NOMO-1 treated with dmso at 0.1 percent for 144 hours (cell line): Measurements from ENCODE around the gene LMAN2.
"Not testable (repeated sequence)": the region's sequence is repeated elsewhere in the genome, so short reads cannot be mapped to it uniquely, and the experiment has no call there.

ENCODE experiments used
- DNase-seq: peaks from one replicate; lab custom pipeline; 2025; ENCODE audit not compliant: unreplicated experiment; lab: John Stamatoyannopoulos, UW

LMAN2 gene

GRCh38 chr5:177378884-177379883 lies 27.7 kb upstream of the LMAN2 start:
- DNase-seq, result no peak

DNA sequence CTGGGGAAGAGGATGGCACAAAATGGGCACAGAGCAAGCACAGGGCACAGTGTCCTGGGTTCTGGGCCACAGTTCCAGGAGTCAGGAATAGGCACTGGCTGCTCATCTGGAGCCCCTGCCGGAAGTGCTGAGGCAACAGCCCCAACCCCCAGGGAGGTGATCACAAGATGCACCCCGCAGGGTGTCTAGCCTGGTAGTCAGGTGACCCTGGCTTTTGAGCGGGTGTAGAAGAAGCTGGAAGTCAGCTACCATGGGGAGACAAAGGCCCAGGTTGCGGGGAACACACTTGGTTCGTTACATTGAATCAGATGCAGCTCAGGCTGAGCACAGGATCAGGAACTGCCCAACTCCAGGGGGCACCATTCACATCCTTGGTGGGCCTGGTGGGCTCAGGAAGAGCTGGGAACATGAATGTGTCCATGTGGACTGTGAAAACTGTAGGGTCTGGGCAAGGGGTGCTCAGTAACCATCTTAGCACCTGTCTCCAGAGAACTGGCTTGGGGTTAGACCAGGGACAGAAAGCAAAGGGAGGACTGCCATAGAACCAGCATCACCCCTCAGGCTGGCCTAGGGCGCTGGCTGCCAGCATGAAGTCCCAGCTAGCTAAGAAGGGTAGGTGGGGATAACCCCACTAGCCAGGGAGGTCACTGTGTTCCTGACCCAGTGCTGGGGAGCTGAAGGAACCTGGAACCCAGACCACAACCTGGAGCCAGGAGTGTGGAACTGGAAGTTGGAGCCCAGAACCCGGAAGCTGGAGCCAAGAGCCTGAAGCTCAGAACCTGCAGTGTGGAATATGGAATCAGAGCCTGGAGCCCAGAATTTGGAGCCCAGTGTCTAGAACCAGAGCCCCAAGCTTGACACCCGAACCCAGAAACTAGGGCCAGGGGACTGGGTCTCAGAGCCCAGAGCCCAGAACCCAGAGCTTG lies 26.6 kb upstream of the LMAN2 start:
- no peak for DNase-seq

- no peak for DNase-seq
Observed at GRCh38 chr5:177376107-177376506, 24.6 kb upstream of the LMAN2 start.

DNA sequence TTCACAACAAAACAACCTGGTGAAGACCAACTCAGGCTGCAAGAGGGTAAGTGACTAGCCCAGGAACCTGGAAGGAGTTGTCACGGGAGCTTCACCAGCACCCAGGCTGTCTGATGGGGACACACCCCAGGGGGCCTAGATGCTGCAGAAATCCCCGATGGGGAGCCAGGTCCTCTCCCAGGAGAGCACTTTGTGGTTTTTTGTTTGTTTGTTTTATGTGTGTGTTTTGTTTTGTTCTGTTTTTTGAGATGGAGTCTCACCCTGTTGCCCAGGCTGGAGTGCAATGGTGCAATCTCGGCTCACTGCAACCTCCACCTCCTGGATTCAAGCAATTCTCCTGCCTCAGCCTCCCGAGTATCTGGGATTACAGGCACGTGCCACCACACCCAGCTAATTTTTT lies 24.0 kb upstream of the LMAN2 start:
- DNase-seq, result not testable (repeated sequence)

DNA sequence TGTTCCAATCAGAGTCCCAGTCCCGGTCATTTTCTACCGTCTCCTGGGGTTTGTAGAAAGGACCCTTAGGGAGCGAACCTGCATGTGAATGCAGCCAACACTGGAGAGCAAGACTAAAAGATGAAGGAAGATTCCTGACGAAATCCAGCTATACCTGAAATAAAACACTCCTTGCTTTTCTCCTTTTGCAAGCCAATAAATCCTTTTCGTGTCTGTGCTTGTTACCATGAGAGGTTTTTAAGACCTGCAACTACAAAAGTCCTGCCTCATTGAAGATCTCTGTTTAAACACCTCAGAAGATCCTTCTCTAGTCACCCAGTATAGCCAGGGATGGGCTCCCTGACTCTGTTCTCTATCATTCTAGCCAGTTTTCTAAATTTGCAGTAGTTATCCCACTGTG lies 22.7 kb upstream of the LMAN2 start:
- DNase-seq, result no peak

DNA sequence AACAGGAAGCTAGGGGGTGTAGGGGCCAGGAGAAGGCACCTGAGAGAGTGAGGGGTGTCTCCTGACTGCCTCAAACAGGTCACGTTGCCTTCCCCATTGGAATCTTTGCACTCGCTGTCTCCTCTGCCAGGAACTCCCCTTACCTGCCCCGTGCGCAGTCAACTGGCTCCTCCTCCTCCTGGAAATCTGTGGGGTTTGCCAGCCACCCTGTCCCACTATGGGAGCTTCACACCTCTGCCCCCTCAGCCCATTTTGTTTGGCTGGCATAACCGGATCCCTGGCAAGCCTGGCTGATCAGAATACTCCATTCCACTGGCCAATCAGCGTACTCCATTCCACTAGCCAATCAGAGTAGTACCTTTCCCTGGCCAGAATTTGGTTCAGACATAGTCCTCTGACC lies 22.3 kb upstream of the LMAN2 start:
- DNase-seq, result no peak

DNA sequence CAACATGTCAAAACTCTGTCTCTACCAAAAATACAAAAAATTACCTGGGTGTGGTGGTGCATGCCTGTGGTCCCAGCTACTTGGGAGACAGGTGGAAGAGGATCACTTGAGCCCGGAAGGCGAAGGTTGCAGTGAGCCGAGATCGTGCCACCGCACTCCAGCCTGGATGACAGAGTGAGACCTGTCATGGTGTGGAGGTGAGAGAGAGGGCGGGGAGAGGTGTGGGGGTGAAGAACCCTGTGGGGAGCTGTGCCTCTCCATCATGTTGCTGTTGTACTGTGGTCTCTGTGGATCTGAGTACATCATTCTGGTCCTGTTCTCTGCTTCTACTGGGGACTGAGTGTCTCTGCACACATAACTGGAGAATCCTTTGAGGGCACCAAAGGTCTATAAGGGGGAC lies 21.4 kb upstream of the LMAN2 start:
- no peak for DNase-seq

GRCh38 chr5:177372034-177372896 lies 20.8 kb upstream of the LMAN2 start:
- DNase-seq, result no peak

DNA sequence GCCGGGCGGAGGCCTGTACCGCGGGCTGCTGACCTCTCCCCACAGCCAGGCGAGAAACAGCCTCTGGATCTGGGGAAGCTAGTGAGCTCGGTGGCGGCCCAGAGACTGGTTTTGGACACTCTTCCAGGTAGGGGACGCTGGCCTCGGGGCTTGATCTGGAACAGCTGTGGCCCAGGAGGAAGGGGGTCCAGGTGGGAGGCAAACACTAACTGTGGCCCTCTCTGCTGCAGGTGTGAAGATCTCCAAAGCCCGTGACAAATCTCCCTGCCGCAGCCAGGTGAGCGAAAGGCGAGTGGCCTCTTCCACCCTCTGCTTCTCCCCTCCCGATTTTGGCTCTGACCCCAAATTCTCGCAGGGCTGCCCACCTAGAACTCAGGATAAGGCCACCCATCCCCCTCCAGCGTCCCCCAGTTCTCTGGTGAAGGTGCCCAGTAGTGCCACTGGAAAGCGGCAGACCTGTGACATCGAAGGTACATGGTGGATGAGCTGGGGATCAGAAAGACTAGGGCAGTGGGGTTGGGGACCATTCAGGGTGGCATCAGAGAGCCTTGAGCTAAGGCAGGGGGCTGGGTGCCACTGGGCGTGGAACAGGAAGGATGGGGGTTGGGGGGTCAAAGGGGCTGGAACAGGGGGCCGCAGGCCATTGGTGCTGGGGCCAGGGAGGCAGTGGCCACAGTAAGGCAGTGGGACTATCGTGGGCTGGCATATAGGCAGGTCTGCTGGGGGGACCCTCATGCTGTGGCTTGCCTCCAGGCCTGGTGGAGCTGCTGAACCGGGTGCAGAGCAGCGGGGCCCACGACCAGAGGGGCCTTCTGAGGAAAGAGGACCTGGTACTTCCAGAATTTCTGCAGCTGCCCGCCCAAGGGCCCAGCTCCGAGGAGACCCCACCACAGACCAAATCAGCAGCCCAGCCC lies 19.9 kb upstream of the LMAN2 start:
- no peak for DNase-seq

DNA sequence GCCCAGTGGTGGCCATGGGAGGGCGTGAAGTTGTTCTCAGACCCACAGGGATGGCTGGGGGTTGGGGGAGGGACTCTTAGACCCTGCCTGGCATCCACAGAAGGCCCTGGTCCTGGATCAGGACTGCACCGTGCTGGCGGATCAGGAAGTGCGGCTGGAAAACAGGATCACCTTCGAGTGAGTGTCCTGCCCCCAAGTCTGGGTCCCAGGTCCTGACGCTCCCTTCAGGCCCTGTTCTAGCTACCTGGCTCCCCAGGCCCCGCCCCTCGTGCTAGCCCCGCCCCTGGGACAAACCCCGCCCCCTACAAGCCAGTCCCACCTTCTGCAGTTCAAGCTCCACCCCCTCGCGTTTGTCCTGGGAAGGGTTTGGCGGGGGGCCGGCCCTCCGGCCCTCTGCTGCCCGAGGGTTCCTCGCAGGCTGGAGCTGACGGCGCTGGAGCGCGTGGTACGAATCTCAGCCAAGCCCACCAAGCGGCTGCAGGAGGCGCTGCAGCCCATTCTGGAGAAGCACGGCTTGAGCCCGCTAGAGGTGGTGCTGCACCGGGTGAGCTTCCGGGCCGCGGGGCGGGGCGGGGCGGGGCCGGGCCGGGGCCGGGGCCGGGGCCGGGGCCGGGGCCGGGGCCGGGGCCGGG lies 19.1 kb upstream of the LMAN2 start:
- no peak for DNase-seq

DNA sequence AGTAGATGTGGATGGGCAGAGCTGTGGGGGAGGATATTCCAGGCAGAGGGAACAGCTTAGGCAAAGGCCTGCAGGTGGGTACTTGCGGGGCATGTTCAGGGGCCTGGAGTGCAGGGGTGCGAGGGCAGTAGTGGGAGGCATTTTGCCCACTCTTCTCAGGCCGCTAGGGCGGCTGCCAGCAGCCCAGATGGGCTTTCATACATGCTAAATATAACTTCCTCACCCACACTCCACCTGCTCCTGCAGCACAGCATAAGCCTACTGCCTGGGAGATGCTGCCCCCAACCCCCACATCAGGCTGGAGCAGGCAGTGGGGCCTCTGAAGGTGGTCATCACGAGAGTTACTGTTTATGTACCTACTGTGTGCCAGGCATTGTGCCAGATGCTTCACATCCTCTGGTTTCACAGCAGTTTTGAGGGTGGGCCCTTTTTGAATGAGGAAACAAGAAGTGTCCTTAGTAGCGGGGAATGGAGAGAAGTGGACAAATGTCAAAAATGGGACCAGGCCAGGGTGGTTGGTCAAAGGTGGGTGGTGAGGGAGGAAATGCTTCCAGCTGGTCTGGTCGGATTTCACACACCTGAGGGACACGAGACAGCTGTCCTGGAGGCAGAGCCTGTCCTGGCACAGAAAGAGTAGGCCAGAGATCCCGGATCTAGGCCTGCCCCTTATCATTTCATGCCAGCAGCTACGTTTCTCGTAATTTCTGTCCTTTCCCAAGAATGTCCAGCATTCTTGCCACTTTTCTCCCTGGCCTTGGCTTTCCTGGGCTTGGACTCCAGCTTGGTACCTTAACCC lies 18.4 kb upstream of the LMAN2 start:
- DNase-seq, result no peak

DNA sequence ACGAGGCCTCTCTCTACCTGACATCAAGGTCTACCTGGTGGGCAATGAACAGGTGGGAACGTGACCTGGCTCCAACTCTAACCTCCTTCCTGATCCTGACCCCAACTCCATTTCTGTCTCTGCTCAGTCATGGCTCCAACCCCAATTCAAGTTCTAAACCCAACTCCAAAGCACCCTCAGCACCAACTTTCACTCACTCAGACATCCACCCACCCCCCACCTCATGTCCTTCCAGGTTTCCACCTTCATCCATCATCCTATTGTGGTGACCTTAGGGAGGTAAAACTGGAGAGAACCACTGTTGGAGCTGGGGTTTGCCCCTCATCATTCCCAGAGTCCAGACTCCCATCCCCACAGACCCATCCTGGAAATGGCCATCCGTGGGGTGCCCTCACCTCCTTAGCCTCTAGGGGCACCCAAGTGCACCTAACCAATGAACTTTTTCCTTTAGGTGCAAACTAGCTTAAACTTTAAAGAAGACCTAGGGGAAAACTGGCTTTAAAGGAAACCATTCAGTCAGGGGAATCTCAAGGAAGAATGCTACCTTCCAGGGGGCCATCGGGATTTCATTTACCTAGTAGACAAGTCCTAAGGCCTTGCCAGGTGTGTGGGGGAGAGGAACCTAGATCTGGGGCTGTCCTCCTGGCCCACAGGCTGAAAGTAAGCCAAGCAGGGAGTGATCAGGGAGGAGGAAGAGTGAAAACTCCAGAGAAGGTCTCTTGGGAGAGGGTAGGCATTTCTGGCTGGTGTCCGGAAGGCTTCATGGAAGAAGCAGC lies 17.6 kb upstream of the LMAN2 start:
- no peak for DNase-seq

DNA sequence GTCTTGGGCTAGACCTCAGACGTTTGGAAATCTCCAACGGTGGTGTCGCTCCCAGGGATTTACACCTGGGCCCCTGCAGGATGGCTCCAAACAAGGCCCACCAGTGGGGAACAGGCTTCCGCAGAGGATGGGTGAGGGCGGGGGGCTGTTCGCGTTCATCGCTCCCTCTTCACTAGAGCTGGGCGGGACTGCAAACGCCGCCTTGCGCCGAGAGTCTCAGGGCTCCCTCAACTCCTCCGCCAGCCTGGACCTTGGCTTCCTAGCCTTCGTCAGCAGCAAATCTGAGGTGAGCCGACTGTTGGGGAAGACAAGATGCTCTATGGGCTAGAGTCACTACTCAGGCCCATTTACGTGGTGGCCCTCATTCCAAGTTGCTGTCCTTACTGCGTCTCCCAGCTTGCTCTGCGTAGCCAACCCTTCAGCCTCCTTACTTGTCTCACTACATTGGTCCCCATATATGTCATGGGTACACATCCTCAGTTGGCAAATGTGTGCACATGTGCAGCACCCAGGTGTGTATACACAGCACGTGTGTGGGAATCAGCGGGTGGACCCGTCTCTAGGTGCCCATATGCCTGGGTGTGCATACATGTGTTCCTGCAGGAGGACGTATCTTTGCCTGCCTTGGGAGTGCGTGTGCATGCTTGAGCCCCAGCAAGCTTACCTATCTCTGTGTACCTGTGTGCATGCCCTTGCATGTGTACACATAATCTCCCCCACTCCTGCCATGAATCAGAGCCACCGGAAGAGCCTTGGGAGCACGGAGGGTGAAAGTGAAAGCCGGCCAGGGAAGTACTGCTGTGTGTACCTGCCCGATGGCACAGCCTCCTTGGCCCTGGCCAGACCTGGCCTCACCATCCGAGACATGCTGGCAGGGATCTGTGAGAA lies 16.8 kb upstream of the LMAN2 start:
- DNase-seq, result no peak

GRCh38 chr5:177367323-177367848 lies 15.9 kb upstream of the LMAN2 start:
- no peak for DNase-seq

DNA sequence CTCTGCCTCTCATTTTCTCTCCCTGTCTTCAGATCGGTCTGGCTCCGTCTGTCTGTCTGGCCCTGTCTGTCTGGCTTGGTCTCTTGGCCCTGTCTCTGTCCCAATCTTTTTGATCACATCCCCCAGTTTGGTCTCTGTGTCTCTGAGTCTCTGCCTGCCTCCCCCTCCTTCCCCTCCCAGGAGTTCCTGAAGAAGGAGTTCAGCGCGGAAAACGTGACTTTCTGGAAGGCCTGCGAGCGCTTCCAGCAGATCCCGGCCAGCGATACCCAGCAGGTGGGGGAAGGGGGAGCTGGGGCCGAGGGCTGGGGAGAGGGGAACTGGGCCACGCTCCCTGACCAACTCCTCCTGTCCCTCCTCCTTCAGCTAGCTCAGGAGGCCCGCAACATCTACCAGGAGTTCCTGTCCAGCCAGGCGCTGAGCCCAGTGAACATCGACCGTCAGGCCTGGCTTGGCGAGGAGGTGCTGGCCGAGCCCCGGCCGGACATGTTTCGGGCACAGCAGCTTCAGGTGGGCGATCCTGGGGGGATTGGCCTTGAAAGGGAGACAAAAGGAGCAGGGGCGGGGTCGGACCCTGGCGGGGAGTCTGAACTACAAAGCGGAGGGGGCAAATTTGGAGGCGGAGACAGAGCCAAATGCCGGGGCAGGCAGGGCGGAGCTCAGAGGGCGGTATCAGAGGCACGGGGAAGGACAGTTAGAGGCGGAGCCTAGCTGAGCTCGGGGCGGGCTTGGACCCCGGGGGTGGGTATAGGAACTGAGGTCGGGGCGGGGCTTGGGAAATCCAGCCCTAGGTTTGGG lies 15.3 kb upstream of the LMAN2 start:
- no peak for DNase-seq
